Uterus (tissue), 2 donors: ENCODE measurements around the gene GPR33.

ENCODE experiments used
- POLR2A ChIP-seq, 2 donors: fragments of 450-650 bp; IDR thresholded peaks; one replicate each; pipeline ENCODE4 v1.6.1; 2016; ENCODE audit warnings: antibody characterized with exemption in 2 of 2, mild to moderate bottlenecking in 1 of 2, moderate library complexity in 1 of 2
- TF ChIP-seq, protein P1 (sequence below), 4 experiments: fragments of 200-600 bp in 2 of 4; fragments of 450-650 bp in 2 of 4; sonication (generic) in 2 of 4; IDR thresholded peaks; one replicate each; pipeline ENCODE4 v1.5.1; 2016 to 2019; ENCODE audit warnings: antibody characterized with exemption in 4 of 4, mild to moderate bottlenecking in 2 of 4, moderate library complexity in 1 of 4

DNA sequence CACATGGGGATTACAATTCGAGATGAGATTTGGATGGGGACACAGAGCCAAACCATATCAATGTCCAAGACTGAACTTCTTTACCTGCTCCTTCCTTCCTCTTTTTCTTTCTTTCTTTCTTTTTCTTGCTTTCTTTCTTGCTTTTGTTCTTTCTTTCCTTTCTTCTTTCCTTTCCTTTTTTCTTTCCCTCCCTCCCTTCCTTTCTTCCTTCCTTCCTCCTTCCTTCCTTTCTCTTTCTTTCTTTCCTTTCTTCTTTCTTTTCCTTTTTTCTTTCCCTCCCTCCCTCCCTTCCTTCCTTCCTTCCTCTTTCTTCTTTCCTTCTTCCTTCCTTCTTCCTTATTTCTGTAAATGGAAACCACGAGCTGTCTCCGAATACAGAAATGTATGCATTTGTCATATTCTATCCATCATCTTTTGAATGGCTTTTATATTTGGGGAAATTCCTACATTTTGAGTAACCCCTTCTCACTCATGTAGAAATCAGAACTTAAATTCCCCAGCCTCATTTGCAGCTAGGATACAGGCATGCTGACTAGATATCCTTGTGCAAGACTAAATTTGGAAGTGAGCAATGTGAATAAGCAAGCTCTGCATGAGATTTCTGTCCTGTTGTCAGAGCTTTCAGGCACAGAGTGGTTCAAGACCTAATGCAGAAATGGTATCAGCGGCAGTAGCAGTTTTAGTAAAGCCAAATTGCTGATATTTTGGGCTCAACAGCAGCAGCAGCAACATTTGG is 11.5 kb downstream of the GPR33 start:
- TF ChIP-seq, protein P1, sequence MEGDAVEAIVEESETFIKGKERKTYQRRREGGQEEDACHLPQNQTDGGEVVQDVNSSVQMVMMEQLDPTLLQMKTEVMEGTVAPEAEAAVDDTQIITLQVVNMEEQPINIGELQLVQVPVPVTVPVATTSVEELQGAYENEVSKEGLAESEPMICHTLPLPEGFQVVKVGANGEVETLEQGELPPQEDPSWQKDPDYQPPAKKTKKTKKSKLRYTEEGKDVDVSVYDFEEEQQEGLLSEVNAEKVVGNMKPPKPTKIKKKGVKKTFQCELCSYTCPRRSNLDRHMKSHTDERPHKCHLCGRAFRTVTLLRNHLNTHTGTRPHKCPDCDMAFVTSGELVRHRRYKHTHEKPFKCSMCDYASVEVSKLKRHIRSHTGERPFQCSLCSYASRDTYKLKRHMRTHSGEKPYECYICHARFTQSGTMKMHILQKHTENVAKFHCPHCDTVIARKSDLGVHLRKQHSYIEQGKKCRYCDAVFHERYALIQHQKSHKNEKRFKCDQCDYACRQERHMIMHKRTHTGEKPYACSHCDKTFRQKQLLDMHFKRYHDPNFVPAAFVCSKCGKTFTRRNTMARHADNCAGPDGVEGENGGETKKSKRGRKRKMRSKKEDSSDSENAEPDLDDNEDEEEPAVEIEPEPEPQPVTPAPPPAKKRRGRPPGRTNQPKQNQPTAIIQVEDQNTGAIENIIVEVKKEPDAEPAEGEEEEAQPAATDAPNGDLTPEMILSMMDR (IDR thresholded peaks at IDR 0.05): no peak
- TF ChIP-seq POLR2A (IDR thresholded peaks at IDR 0.05): no peak
